Gastrocnemius medialis (tissue), 4 donors: ENCODE data around the gene LEPR. TPM values are rescaled to one million over a fixed set of nuclear protein-coding genes. Genes with fewer than 3 reads are reported as not detected.

Source experiments
- ATAC-seq, 2 donors: fragments of 150-250 bp; one replicate each; pipeline ENCODE4 v1.9.1; 2016
- DNase-seq, 2 donors: peaks; one replicate each; pipeline ENCODE4 v3.0.0-alpha.2; 2019
- H3K27ac ChIP-seq, 4 donors: fragments of 200-600 bp; sonication (generic); 1 replicate in 1 of 4; 2 replicates in 3 of 4; pipeline ENCODE4 v1.5.1; 2016 to 2018; ENCODE audit warnings: mild to moderate bottlenecking in 2 of 4, moderate library complexity in 1 of 4
- H3K27me3 ChIP-seq, 3 donors: fragments of 200-600 bp; sonication (generic) in 2 of 3; 1 replicate in 1 of 3; 2 replicates in 2 of 3; pipeline versions ENCODE4 v1.5.1 to v1.6.0; 2016 to 2019; ENCODE audit warnings: mild to moderate bottlenecking in 1 of 3, moderate library complexity in 1 of 3
- H3K36me3 ChIP-seq, 2 donors: fragments of 200-600 bp; sonication (generic) in 1 of 2; one replicate each; pipeline ENCODE4 v1.5.1; 2017 to 2018
- H3K4me1 ChIP-seq, 2 donors: fragments of 200-600 bp; sonication (generic) in 1 of 2; one replicate each; pipeline ENCODE4 v1.5.1; 2016 to 2017; ENCODE audit warnings: mild to moderate bottlenecking in 2 of 2
- H3K4me3 ChIP-seq, 4 donors: fragments of 200-600 bp; sonication (generic) in 3 of 4; 1 replicate in 1 of 4; 2 replicates in 3 of 4; pipeline ENCODE4 v1.5.1; 2016 to 2019; ENCODE audit warnings: mild to moderate bottlenecking in 2 of 4
- H3K9me3 ChIP-seq, 3 donors: fragments of 200-600 bp; sonication (generic) in 2 of 3; 1 replicate in 1 of 3; 2 replicates in 2 of 3; pipeline ENCODE4 v1.5.1; 2016 to 2019
- POLR2A ChIP-seq, 2 donors: fragments of 450-650 bp; IDR thresholded peaks; one replicate each; pipeline ENCODE4 v1.6.1; 2017; ENCODE audit warnings: antibody characterized with exemption in 2 of 2, mild to moderate bottlenecking in 2 of 2, moderate library complexity in 2 of 2
- in situ Hi-C, 4 donors: fragments of 200-750 bp; cut with MboI; loops; one replicate each; pipeline versions ENCODE4 v1.15.0 to v1.8.0; 2017; ENCODE audit warnings: low sequenced_read_pairs in 4 of 4
- intact Hi-C: fragments of 100-400 bp; cut with DNase I; formaldehyde crosslinking; loops from one replicate; pipeline ENCODE4 v1.15.1; 2023; ENCODE audit warnings: low total_unique reads
- total RNA-seq, 4 donors: library from RNA; depleted of rRNA; stranded (reverse); fragments of >200 nt; gene quantifications; one replicate each; pipeline versions ENCODE4 v1.1.0 to v1.2.3, GENCODE V29; 2016
- TF ChIP-seq, protein P1 (sequence below), 5 experiments: fragments of 450-650 bp in 3 of 5; fragments of 200-600 bp in 2 of 5; sonication (generic) in 2 of 5; IDR thresholded peaks in 4 of 5; conservative IDR thresholded peaks in 1 of 5; 1 replicate in 4 of 5; 2 replicates in 1 of 5; pipeline ENCODE4 v1.5.1; 2016 to 2019; ENCODE audit warnings: antibody characterized with exemption in 5 of 5, mild to moderate bottlenecking in 3 of 5, moderate library complexity in 3 of 5

Gene LEPR
- total RNA-seq, 4 donors from 2014 or later: 4.0 to 7.4 (median 4.2) TPM

DNA sequence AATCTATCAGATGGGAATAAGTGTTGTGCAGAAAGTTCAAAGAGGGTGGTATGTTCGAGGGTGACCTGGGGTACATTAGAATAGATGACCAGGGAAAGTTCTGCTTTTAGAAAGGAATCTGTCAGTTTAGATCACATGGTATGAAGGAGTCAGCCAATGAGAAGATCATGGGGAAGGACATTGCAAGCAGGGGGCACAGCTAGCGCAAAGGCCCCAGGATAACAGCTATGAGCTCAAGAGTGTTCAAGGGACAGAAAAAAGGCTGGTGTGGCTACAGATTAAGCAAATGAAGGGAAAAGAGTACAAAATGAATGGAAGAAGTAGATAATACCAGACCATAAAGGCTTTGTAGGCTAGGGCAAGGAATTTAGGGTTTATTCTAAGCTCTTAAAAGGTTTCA lies 8.6 kb downstream of the LEPR start:
- no peak for ATAC-seq
- Histone ChIP-seq H3K4me3 (no peak overlapping the region), H3K27ac (peak overlapping the region; percentile 39 to 64 (median 57)), H3K9me3 (no peaks in the 10 kb centered on the region), H3K27me3 (no peaks in the 10 kb centered on the region), H3K4me1 (peaks cover 0 to 2% of the 10 kb centered on the region in 2 donors), H3K36me3 (peaks cover 0 to 62% of the 10 kb centered on the region in 2 donors)
- no peak for DNase-seq
- TF ChIP-seq, protein P1, sequence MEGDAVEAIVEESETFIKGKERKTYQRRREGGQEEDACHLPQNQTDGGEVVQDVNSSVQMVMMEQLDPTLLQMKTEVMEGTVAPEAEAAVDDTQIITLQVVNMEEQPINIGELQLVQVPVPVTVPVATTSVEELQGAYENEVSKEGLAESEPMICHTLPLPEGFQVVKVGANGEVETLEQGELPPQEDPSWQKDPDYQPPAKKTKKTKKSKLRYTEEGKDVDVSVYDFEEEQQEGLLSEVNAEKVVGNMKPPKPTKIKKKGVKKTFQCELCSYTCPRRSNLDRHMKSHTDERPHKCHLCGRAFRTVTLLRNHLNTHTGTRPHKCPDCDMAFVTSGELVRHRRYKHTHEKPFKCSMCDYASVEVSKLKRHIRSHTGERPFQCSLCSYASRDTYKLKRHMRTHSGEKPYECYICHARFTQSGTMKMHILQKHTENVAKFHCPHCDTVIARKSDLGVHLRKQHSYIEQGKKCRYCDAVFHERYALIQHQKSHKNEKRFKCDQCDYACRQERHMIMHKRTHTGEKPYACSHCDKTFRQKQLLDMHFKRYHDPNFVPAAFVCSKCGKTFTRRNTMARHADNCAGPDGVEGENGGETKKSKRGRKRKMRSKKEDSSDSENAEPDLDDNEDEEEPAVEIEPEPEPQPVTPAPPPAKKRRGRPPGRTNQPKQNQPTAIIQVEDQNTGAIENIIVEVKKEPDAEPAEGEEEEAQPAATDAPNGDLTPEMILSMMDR (IDR thresholded peaks at IDR 0.05 in 4 of 5, conservative IDR thresholded peaks at IDR 0.05 in 1 of 5): no peak
- in situ Hi-C loops (loop anchor here in 1 of 4 donors (25.0 kb wide), 1 partner anchor 258 kb away; no protein-coding TSS in a partner anchor), intact Hi-C loops (loop anchor here (10.0 kb wide), 1 partner anchor 1814 kb away; no protein-coding TSS in a partner anchor)

DNA sequence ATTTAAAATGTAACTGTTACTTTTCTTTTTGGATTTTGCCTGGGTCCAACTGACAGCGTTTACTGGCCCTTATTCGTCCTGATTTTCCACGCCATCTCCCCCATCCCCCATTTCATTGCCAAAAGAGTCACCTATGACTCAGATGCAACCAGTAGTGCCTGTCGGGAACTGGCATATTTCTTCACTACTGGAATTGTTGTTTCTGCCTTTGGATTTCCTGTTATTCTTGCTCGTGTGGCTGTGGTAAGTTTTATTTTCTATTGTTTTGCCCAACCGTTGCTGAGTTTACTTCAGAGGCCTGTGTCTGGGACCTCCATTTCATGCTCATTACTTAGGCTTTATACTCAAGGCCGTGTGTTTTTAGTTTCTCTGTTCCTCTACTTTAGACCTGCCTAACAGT lies 9.3 kb downstream of the LEPR start:
- intact Hi-C loops (loop anchor here (2.0 to 10.0 kb wide), 2 partner anchors 151 to 1815 kb away; no protein-coding TSS in a partner anchor), in situ Hi-C loops (loop anchor here in 2 of 4 donors (10.0 to 25.0 kb wide), 2 partner anchors 255 to 257 kb away; no protein-coding TSS in a partner anchor)
- Histone ChIP-seq H3K4me3 (no peak overlapping the region), H3K27ac (peak overlapping the region; percentile 39 to 64 (median 57)), H3K36me3 (peaks cover 0 to 60% of the 10 kb centered on the region in 2 donors), H3K9me3 (no peaks in the 10 kb centered on the region), H3K27me3 (no peaks in the 10 kb centered on the region), H3K4me1 (no peaks in the 10 kb centered on the region)
- DNase-seq: no peak
- peak; percentile 65 to 68 for ATAC-seq
- TF ChIP-seq POLR2A (IDR thresholded peaks at IDR 0.05): no peak

DNA sequence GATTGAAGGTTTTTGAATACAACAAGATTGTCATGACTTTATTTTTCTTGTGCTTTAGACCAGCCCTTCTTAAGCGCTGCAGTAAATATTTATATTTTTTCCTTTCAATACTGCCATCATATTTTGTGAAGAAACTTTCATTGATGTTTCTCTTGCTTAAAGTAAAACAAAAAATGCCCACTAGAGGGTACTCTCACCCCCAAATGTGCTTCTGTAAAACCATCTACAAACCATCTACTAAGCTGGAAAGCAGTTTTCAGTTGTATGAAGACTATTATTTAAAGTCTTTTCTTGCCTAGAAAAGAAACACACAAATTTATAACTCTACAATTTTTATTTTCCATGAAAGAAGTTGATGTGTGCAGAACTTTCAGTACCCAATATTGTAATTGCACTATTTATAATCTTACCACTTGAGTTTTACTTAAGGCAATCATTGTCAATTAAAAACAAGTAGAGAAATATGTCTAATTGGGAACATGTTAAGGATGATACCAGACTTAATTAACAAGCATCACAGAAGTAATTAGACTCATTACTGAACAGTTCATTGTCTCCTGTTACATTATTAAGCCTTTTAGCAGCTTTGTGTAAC lies 10.7 kb downstream of the LEPR start:
- TF ChIP-seq, protein P1 (IDR thresholded peaks at IDR 0.05 in 4 of 5, conservative IDR thresholded peaks at IDR 0.05 in 1 of 5): peak in 4 of 5 experiments; percentile 23 to 60 (median 47)
- TF ChIP-seq POLR2A (IDR thresholded peaks at IDR 0.05): no peak
- H3K9me3 ChIP-seq: no peaks in the 10 kb centered on the region
- no peaks in the 10 kb centered on the region for H3K27me3 ChIP-seq
- H3K4me3 ChIP-seq: no peak overlapping the region
- no peak for ATAC-seq
- DNase-seq: no peak
- intact Hi-C loops (loop anchor here (1.0 to 2.0 kb wide), 2 partner anchors 150 to 256 kb away; no protein-coding TSS in a partner anchor), in situ Hi-C loops (loop anchor here in 2 of 4 donors (10.0 to 25.0 kb wide), 2 partner anchors 254 to 256 kb away; no protein-coding TSS in a partner anchor)
- H3K27ac ChIP-seq: peak overlapping the region in 2 of 4 donors; percentile 39 to 64
- no peaks in the 10 kb centered on the region for H3K4me1 ChIP-seq
- H3K36me3 ChIP-seq: peaks cover 0 to 46% of the 10 kb centered on the region in 2 donors

DNA sequence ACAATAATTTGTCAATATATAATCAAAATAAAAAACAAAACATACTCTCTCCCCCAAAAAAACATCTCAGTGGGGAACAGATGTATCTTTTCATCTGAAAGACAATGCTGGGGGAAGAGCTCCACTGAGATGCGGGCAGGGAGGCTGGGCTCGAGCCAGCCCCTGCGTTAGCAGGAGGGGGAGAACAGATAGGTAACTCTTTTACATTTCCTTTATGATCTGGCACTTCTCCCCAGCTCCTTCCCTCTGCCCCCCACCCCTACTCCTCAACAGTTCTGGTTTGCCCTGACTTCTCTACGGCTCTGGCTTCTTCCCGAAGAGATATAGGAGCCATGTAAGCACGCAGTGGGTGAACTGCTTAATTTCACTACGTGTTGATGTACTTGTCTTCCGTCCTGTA lies 12.4 kb downstream of the LEPR start:
- H3K27ac ChIP-seq: no peak overlapping the region
- ATAC-seq (no peak), DNase-seq (no peak)
- H3K4me1 ChIP-seq: no peaks in the 10 kb centered on the region
- no peak for TF ChIP-seq POLR2A (IDR thresholded peaks at IDR 0.05)
- TF ChIP-seq, protein P1 (IDR thresholded peaks at IDR 0.05 in 4 of 5, conservative IDR thresholded peaks at IDR 0.05 in 1 of 5): no peak
- no peaks in the 10 kb centered on the region for H3K27me3 ChIP-seq
- no peak overlapping the region for H3K4me3 ChIP-seq
- H3K36me3 ChIP-seq: peaks cover 0 to 31% of the 10 kb centered on the region in 2 donors
- no peaks in the 10 kb centered on the region for H3K9me3 ChIP-seq
- intact Hi-C loops (no loop called here), in situ Hi-C loops (loop anchor here in 2 of 4 donors (10.0 to 25.0 kb wide), 2 partner anchors 252 to 254 kb away; no protein-coding TSS in a partner anchor)

DNA sequence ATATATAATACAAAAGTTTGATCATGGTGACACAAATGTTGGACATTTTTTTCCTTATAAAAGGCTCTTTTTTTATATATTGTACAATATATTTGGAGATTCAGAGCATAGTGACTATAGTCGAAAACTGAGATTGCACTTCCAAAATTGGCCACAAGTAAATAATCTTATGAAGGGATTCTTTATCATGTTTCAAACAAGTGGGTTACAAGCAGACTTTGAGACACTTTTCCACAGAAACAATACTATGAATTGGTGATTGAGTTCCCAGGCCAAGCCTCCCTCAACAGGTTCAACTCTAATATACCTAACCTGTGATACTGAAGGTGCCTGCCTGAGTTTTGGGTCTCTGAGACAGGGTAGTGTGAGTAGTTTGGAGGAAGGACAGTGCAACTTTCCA lies 13.8 kb downstream of the LEPR start:
- intact Hi-C loops: no loop called here
- no peaks in the 10 kb centered on the region for H3K9me3 ChIP-seq
- no peak overlapping the region for H3K27ac ChIP-seq
- TF ChIP-seq POLR2A (IDR thresholded peaks at IDR 0.05): no peak
- TF ChIP-seq, protein P1 (IDR thresholded peaks at IDR 0.05 in 4 of 5, conservative IDR thresholded peaks at IDR 0.05 in 1 of 5): no peak
- no peaks in the 10 kb centered on the region for H3K27me3 ChIP-seq
- no peak overlapping the region for H3K4me3 ChIP-seq
- DNase-seq (no peak), ATAC-seq (no peak)
- in situ Hi-C loops: loop anchor here in 2 of 4 donors (10.0 to 25.0 kb wide), 2 partner anchors 251 to 253 kb away; no protein-coding TSS in a partner anchor
- H3K36me3 ChIP-seq: peaks cover 0 to 29% of the 10 kb centered on the region in 2 donors
- H3K4me1 ChIP-seq: no peaks in the 10 kb centered on the region
